Measurements from ENCODE around the gene PRKX.
A peak's percentile ranks its signal among the peaks of the same experiment; 100 is the strongest.
"Not testable (repeated sequence)": the region's sequence is repeated elsewhere in the genome, so short reads cannot be mapped to it uniquely, and the experiment has no call there.

Gene PRKX

DNA sequence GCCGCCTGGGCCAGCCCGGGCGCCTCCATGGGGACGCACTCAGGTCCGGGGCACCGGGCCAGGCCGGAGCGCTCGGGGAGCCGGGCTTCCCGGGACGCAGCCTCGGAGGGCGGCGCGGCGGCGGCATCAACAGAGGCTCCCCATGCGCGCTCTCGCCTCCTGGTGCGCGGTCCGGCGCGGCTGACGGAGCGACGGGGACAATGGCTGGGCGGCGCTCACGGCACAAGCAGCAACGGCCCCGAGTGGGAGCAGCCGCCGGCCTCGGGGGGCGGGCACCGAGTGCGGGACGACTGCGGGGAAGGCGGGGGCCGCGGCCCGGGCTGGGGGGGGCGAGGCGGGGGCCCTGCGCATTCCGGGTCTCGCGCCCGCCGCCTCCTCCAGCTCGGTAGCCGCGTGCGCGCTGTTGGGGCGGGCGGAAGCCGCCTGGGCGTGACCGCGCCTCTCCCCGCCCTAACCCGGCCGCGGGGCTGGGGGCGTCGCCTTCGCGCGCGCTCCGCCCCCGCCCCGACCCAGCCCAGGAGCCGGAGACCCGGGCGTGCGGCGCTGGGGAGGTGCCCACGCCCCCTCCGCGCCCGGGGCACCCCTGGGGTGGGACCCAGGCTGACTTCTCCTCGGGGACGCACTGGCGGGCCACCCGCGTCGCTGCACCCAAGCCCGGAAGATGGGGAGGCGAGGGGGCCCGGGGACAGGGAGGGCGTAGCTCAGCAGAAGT lies at the start of gene PRKX:
PRKX (minus strand) TSS at position 425 of the 712 bp plus-strand sequence; CDS start at position 29, 396 bp downstream.
- no peak for TF ChIP-seq CTCF (IDR thresholded peaks at IDR 0.05; ENCODE audit: insufficient read depth, low read depth, low read length, missing control alignments)
- DNase-seq (ENCODE audit: low read depth), result peak; percentile 62
- peak within 1 kb of the TSS; percentile 63 for H3K4me3 ChIP-seq (ENCODE audit: low read length)

DNA sequence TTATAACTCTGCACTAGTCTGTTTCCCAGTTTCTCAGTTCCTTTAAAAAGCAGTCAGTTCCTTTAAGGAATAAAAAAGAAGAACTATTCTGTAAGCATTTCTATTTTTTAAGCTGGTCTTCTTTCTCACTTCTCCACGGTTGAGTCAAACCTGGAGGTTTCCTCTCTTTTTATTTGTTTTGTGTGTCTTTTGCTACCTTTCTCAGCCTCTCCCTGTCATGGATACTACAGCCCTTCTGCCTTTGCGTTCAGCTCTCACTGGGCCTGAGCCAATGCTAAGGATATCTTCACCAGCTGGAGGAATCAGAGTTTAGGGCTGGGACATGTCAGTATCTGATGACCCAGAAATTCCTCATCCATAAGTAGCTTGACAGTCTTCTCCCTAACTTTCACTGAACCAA lies 49.7 kb upstream of the PRKX start:
- no peak for DNase-seq (ENCODE audit: low read depth)
- no peak for TF ChIP-seq CTCF (IDR thresholded peaks at IDR 0.05; ENCODE audit: insufficient read depth, low read depth, low read length, missing control alignments)
- no peak overlapping the region for H3K4me3 ChIP-seq (ENCODE audit: low read length)

DNA sequence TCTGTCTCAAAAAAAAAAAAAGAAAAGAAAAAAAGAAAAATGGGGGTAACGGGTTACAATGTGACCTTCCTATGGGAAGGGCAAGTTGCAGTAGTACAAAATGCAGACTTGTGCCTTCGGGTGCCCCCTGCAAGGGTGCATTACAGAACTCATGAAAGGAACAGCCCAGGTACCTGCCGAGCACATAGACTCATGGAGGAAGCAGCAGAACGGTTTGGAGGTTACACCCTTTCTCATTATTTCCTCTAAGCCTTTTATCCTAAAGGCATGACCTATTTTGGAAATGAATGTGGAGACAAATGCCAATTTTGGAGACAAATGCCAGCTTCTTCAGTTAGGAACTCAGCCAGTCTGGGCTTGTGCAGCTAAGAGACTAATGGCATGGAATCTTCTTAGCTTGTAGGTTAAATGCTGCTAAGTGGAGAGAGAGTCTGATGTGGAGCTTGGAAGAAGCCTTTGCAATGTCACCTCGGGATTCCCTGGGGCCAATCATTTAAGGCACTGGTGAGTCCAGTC lies 44.1 kb upstream of the PRKX start:
- peak; percentile 0 for DNase-seq (ENCODE audit: low read depth)
- no peak overlapping the region for H3K4me3 ChIP-seq (ENCODE audit: low read length)
- no peak for TF ChIP-seq CTCF (IDR thresholded peaks at IDR 0.05; ENCODE audit: insufficient read depth, low read depth, low read length, missing control alignments)

DNA sequence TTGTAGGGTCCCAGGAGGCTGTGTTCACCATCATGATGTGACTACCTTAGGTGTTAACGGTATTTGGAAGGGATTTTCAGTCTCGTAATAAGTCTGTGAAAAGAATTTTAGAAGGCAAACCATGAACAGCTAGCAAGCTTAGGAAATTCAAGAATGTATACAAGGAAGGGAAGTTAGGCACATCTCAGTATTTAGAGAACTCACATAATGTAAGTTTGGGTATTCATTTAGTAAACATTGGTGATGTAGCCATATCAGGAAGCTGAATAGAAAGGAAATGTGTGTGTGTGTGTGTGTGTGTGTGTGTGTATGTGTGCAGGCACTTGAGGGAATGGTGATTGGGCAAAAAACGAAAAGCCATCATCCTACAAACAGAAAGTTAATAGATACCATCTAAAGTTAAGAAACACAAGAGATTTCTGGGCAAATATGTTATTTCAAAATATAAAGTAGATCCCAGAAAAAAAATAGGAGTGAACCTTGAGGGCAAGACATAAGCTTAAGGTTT lies 34.7 kb upstream of the PRKX start:
- H3K4me3 ChIP-seq (ENCODE audit: low read length), result no peak overlapping the region
- no peak for TF ChIP-seq CTCF (IDR thresholded peaks at IDR 0.05; ENCODE audit: insufficient read depth, low read depth, low read length, missing control alignments)
- DNase-seq (ENCODE audit: low read depth), result no peak

DNA sequence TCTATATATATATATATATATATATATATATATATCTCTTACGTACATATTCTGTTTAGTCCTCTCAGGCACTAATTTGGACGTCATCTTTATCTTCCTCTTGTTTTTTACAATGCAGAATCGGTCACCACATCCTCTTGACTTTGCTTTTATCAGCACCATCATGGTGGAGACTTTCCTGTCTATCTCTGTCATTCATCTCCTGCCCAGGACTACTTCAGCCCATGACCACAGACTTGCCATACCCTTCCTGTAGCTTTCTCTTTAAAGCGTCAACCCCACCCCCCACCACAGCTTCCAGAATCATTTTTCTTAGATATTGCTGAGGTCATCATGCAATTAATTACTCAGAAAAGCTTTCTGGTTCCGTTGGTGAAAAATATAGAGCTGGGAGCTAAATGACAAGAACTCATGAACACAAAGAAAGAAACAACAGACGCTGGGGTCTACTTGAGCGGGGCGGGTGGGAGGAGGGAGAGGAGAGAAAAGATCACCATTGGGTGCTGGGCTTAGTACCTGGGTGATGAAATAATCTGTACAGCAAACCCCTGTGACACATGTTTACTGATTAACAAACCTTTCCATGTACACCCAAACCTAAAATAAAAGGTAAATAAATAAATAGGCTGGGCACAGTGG lies 30.5 kb upstream of the PRKX start:
- no peak for DNase-seq (ENCODE audit: low read depth)
- TF ChIP-seq CTCF (IDR thresholded peaks at IDR 0.05; ENCODE audit: insufficient read depth, low read depth, low read length, missing control alignments), result no peak
- H3K4me3 ChIP-seq (ENCODE audit: low read length), result no peak overlapping the region

DNA sequence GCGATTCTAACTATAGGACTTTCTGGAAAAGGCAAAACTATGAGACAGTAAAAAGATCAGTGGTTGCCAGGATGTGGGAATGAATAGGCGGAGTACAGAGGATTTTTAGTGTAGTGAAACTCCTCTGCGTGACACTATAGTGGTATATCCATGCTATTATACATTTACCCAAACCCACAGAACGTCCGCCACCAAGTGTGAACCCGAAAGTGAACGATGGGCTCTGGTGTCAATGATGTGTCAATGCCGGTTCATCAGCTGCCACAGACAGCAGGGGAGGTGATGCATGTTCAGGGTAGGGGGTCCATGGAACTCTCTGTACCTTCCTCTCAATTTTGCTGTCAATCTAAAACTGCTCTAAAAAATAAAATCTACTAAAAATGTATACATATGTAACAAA lies 27.5 kb upstream of the PRKX start:
- not testable (repeated sequence) for H3K4me3 ChIP-seq (ENCODE audit: low read length); DNase-seq (ENCODE audit: low read depth)

GRCh38 chrX:3738509-3738908 lies 25.1 kb upstream of the PRKX start:
- H3K4me3 ChIP-seq (ENCODE audit: low read length), result no peak overlapping the region
- DNase-seq (ENCODE audit: low read depth), result no peak
- no peak for TF ChIP-seq CTCF (IDR thresholded peaks at IDR 0.05; ENCODE audit: insufficient read depth, low read depth, low read length, missing control alignments)

- not testable (repeated sequence) for DNase-seq (ENCODE audit: low read depth); H3K4me3 ChIP-seq (ENCODE audit: low read length)
Measured at GRCh38 chrX:3736536-3736935, 23.1 kb upstream of the PRKX start.

GRCh38 chrX:3735891-3736290 lies 22.4 kb upstream of the PRKX start:
- H3K4me3 ChIP-seq (ENCODE audit: low read length); DNase-seq (ENCODE audit: low read depth): not testable (repeated sequence)

DNA sequence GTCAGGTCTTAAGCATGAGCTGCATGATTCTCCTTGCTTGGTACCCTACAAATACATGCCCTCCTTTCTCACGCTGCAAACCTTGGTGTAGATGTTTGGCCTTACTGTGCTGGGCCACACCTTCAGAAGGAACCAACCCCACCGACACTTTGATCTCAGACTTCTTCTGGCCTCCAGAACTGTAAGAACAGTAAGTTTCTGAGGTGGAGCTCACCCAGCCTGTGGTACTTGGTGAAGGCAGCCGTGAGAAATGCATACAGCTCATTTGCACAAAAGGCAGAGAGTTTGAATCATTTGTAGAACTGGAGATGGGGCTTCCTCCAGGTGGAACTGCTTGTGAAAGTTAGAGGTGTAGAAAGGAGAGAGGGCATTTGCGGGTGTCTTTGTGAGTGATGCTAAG lies 21.0 kb upstream of the PRKX start:
- not testable (repeated sequence) for H3K4me3 ChIP-seq (ENCODE audit: low read length); DNase-seq (ENCODE audit: low read depth)
